Ishikawa (cell line): ENCODE data around the gene GRID2.

Source experiments
- RAD21 ChIP-seq: IDR thresholded peaks from 2 replicates; pipeline ENCODE4 v1.6.1; 2012; ENCODE audit warnings: low read depth
- REST ChIP-seq: IDR thresholded peaks from 2 replicates; pipeline ENCODE4 v1.6.1; 2012; ENCODE audit warnings: low read depth, mild to moderate bottlenecking
- TF ChIP-seq, protein P1 (sequence below): IDR thresholded peaks from 2 replicates; pipeline ENCODE4 v1.6.1; 2012

- TF ChIP-seq RAD21 (no peak), REST (no peak)
- TF ChIP-seq, protein P1, sequence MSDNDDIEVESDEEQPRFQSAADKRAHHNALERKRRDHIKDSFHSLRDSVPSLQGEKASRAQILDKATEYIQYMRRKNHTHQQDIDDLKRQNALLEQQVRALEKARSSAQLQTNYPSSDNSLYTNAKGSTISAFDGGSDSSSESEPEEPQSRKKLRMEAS, result no peak
These were observed 1341.4 kb downstream of the GRID2 start for GRCh38 chr4:93645120-93645519.
